Activated CD4-positive, alpha-beta T cell treated with anti-CD3 and anti-CD28 coated beads, Interleukin-2, Interleukin-6, amounts not matched to agents 100 ng/mL and 50 ng/mL, durations not matched to agents 16 hours and 8 hours (primary cell): ENCODE measurements around the gene RCC2.

Experiments used
- DNase-seq: peaks from one replicate; pipeline ENCODE4 v3.0.0-alpha.2; 2020

Gene RCC2

GRCh38 chr1:17370618-17371017 is 68.9 kb downstream of the RCC2 start:
- DNase-seq, result no peak

- no peak for DNase-seq
Observed at GRCh38 chr1:17369466-17369865, 70.0 kb downstream of the RCC2 start.

- no peak for DNase-seq
Observed at GRCh38 chr1:17365293-17365692, 74.2 kb downstream of the RCC2 start.

- DNase-seq, result no peak
Observed at GRCh38 chr1:17363771-17364170, 75.7 kb downstream of the RCC2 start.

GRCh38 chr1:17363351-17363750 is 76.1 kb downstream of the RCC2 start:
- no peak for DNase-seq

GRCh38 chr1:17361687-17362086 is 77.8 kb downstream of the RCC2 start:
- DNase-seq, result no peak

- DNase-seq, result no peak
Observed at GRCh38 chr1:17360272-17360956, 79.1 kb downstream of the RCC2 start.

GRCh38 chr1:17359808-17360207 is 79.7 kb downstream of the RCC2 start:
- no peak for DNase-seq

- no peak for DNase-seq
Observed at GRCh38 chr1:17359031-17359430, 80.4 kb downstream of the RCC2 start.

- DNase-seq, result no peak
Observed at GRCh38 chr1:17358557-17358956, 80.9 kb downstream of the RCC2 start.
